Adipocyte (in vitro differentiated cells): Measurements from ENCODE around the gene PLA1A.

Experiments used
- DNase-seq: peaks from one replicate; pipeline ENCODE4 v3.0.0-alpha.2; 2015; ENCODE audit warnings: low read depth
- H3K27me3 ChIP-seq: replicated peaks from 2 replicates; pipeline ENCODE4 v1.7.0; 2013; ENCODE audit warnings: mild to moderate bottlenecking, low read length, moderate library complexity; ENCODE audit not compliant: control insufficient read depth, insufficient read depth
- H3K36me3 ChIP-seq: 2 replicates; pipeline ENCODE4 v1.7.0; 2013; ENCODE audit warnings: low read length, mild to moderate bottlenecking, moderate library complexity; ENCODE audit not compliant: control insufficient read depth, insufficient read depth, severe bottlenecking
- H3K4me1 ChIP-seq: 2 replicates; pipeline ENCODE4 v1.7.0; 2013; ENCODE audit warnings: mild to moderate bottlenecking, low read length, moderate library complexity; ENCODE audit not compliant: control insufficient read depth, insufficient read depth
- H3K4me3 ChIP-seq: 2 replicates; pipeline ENCODE4 v1.7.0; 2013; ENCODE audit warnings: mild to moderate bottlenecking, low read length, moderate library complexity
- H3K9ac ChIP-seq: 2 replicates; pipeline ENCODE4 v1.7.0; 2013; ENCODE audit warnings: mild to moderate bottlenecking, low read length, moderate library complexity
- H3K9me3 ChIP-seq: 2 replicates; pipeline ENCODE4 v1.7.0; 2013; ENCODE audit warnings: mild to moderate bottlenecking, low read length, moderate library complexity; ENCODE audit not compliant: control insufficient read depth

Gene PLA1A

GRCh38 chr3:119658994-119659393 is 61.3 kb downstream of the PLA1A start:
- no peaks in the 10 kb centered on the region for H3K9me3 ChIP-seq
- H3K9ac ChIP-seq: no peak overlapping the region
- H3K4me3 ChIP-seq: no peak overlapping the region
- no peak for DNase-seq
- no peaks in the 10 kb centered on the region for H3K36me3 ChIP-seq
- peaks cover 22% of the 10 kb centered on the region for H3K4me1 ChIP-seq
- no peaks in the 10 kb centered on the region for H3K27me3 ChIP-seq

GRCh38 chr3:119659606-119660291 is 62.1 kb downstream of the PLA1A start:
- Histone ChIP-seq H3K4me3 (no peak overlapping the region), H3K4me1 (peaks cover 28% of the 10 kb centered on the region), H3K27me3 (no peaks in the 10 kb centered on the region), H3K9me3 (no peaks in the 10 kb centered on the region), H3K36me3 (no peaks in the 10 kb centered on the region), H3K9ac (no peak overlapping the region)
- no peak for DNase-seq

- H3K4me1 ChIP-seq: peaks cover 28% of the 10 kb centered on the region
- H3K9ac ChIP-seq: no peak within 1 kb of the TSS
- no peak for DNase-seq
- no peaks in the 10 kb centered on the region for H3K27me3 ChIP-seq
- no peak within 1 kb of the TSS for H3K4me3 ChIP-seq
- H3K9me3 ChIP-seq: no peaks in the 10 kb centered on the region
- no peaks in the 10 kb centered on the region for H3K36me3 ChIP-seq
Measured at GRCh38 chr3:119660474-119661440, 63.1 kb downstream of the PLA1A start, which contains the start of gene POPDC2. Gene POPDC2, minus strand, starts transcription at chr3:119660589. Its CDS starts 166 bp downstream, at chr3:119660423.

- Histone ChIP-seq H3K4me3 (no peak overlapping the region), H3K9me3 (no peaks in the 10 kb centered on the region), H3K27me3 (no peaks in the 10 kb centered on the region), H3K36me3 (peaks cover 4% of the 10 kb centered on the region), H3K9ac (peak overlapping the region; percentile 31), H3K4me1 (peaks cover 28% of the 10 kb centered on the region)
- DNase-seq: no peak
Measured at GRCh38 chr3:119662604-119663373, 65.1 kb downstream of the PLA1A start.

- no peaks in the 10 kb centered on the region for H3K27me3 ChIP-seq
- DNase-seq: no peak
- peak overlapping the region; percentile 39 for H3K9ac ChIP-seq
- no peak overlapping the region for H3K4me3 ChIP-seq
- peaks cover 28% of the 10 kb centered on the region for H3K4me1 ChIP-seq
- no peaks in the 10 kb centered on the region for H3K9me3 ChIP-seq
- peaks cover 12% of the 10 kb centered on the region for H3K36me3 ChIP-seq
Measured at GRCh38 chr3:119663885-119664284, 66.2 kb downstream of the PLA1A start.

GRCh38 chr3:119664370-119664769 is 66.7 kb downstream of the PLA1A start:
- Histone ChIP-seq H3K9me3 (no peaks in the 10 kb centered on the region), H3K27me3 (no peaks in the 10 kb centered on the region), H3K9ac (peak overlapping the region; percentile 39), H3K4me3 (no peak overlapping the region), H3K4me1 (peaks cover 29% of the 10 kb centered on the region), H3K36me3 (peaks cover 14% of the 10 kb centered on the region)
- DNase-seq: no peak

- Histone ChIP-seq H3K4me1 (peaks cover 34% of the 10 kb centered on the region), H3K27me3 (no peaks in the 10 kb centered on the region), H3K9me3 (no peaks in the 10 kb centered on the region), H3K36me3 (peaks cover 14% of the 10 kb centered on the region), H3K4me3 (no peak overlapping the region), H3K9ac (no peak overlapping the region)
- DNase-seq: no peak
Measured at GRCh38 chr3:119664850-119665379, 67.2 kb downstream of the PLA1A start.

GRCh38 chr3:119665954-119666559 is 68.4 kb downstream of the PLA1A start:
- Histone ChIP-seq H3K4me1 (peaks cover 35% of the 10 kb centered on the region), H3K4me3 (no peak overlapping the region), H3K9me3 (no peaks in the 10 kb centered on the region), H3K36me3 (peaks cover 15% of the 10 kb centered on the region), H3K27me3 (no peaks in the 10 kb centered on the region), H3K9ac (no peak overlapping the region)
- DNase-seq: no peak

GRCh38 chr3:119669906-119670570 is 72.4 kb downstream of the PLA1A start:
- no peaks in the 10 kb centered on the region for H3K9me3 ChIP-seq
- peaks cover 47% of the 10 kb centered on the region for H3K36me3 ChIP-seq
- no peak for DNase-seq
- H3K4me3 ChIP-seq: no peak overlapping the region
- no peaks in the 10 kb centered on the region for H3K27me3 ChIP-seq
- H3K9ac ChIP-seq: no peak overlapping the region
- H3K4me1 ChIP-seq: peaks cover 12% of the 10 kb centered on the region

- no peak overlapping the region for H3K4me3 ChIP-seq
- H3K36me3 ChIP-seq: peaks cover 43% of the 10 kb centered on the region
- no peaks in the 10 kb centered on the region for H3K9me3 ChIP-seq
- DNase-seq: no peak
- no peaks in the 10 kb centered on the region for H3K27me3 ChIP-seq
- no peak overlapping the region for H3K9ac ChIP-seq
- peaks cover 24% of the 10 kb centered on the region for H3K4me1 ChIP-seq
Measured at GRCh38 chr3:119672776-119673175, 75.1 kb downstream of the PLA1A start.
